ENCODE measurements around the gene AKAP7.
"Not testable (repeated sequence)": the region's sequence is repeated elsewhere in the genome, so short reads cannot be mapped to it uniquely, and the experiment has no call there.

The AKAP7 gene

DNA sequence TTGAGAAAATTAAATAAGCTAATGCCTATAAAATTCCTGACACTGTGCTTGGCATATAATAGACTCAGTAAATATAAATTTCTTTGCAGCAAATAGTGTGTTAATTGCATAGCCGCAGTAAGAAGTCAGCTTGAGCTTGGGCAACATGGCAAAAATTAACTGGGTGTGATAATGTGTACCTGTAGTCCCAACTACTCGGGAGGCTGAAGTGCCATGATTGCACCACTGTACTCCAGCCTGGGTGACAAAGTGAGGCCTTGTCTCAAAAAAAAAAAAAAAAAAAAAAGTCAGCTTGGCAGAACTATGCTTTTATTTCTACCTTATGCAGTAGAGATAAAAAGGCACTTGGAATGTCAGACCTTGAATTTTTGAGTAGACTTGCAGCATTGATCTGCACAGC, 121.8 kb downstream of the AKAP7 start:
- DNase-seq: no peak

DNA sequence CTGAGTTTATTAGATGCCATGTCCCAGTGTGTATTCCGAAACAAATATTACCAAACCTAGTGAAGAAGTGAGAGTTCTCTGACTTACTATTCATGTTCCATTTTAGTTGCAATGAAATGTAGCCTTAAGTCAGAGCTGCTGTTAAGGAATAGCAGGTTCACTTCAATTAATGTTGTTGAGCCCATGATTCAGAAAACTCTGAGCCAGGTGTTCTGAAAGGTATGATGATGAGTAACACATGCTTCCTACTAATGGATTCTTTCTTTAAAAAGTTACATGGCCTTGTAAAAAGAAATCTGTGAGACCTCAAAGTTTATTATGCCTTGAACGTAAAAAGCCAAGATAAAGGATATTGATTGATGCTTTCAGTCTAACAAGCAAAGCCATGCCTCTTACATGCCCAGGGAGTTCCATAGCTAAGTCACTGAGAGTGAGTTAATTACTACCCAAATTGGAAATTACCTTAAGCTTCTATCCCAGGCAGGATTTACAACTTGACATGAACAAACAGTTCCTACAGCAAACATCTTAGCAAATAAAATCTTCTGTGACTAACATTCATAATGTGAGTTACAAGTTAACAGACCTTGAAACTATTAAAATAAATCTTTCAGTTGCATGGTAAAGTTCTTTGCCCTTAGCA, 122.9 kb downstream of the AKAP7 start:
- no peak for DNase-seq

DNA sequence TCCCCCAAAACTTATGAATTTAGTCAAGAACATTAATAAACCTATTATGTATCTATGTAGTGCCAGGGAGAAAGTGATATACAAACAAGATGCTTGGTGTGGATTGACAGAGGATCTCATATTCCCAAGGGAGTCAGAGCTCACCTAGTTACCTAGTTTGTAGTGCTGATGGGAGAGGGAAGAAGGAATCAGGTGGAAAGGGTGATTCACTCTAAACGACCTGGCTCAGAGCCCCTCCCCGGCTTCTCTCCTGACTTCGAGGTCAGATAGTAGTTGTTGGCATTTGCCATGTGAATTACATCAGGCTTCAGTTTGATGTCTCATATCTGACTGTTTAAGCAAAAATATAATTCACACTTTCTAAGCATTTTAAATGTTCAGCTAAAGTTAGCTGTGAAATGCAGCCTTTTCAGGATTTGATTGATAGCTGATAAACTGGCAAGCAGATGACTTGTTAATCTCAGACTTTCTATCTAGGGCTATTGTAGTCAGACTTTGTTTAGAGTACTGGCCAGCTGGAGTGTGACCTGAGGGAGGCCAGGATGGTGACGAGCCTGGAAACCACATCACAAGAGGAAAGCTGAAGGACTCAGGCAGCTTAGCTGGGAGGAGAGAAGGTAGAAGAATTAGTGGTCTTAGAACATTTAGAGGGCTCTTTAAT, 123.7 kb downstream of the AKAP7 start:
- DNase-seq: no peak

DNA sequence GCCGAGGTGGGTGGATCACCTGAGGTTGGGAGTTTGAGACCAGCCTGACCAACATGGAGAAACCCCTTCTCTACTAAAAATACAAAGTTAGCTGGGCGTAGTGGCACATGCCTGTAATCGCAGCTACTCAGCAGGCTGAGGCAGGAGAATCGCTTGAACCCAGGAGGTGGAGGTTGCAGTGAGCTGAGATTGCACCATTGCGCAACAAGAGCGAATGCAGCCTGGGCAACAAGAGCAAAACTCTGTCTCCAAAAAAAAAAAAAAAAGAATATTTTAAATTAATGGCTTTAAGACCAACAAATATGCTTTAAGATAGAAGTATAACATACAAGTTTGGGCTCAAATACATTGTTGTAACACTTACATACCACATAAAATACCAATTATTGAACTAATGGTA, 125.7 kb downstream of the AKAP7 start:
- DNase-seq: not testable (repeated sequence)

DNA sequence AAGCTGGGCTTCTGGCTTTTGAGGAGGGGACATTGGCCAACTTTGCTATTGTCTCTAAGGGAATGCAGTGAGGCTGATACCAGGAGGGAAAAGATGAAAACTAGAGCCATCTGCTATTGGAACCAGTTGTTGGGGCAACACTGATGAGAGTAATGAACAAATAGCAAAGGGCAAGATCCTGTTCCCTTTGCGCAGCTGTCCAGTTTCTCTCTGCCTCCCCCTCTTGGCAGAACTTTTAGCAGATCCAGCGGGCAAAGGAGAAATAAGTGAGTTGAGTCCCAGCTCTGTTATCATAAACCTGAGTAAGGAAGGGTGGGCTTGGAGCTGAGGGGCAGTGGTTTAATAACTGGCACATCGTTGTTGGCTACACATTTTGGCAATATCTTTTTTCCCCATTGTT, 126.8 kb downstream of the AKAP7 start:
- DNase-seq: no peak

DNA sequence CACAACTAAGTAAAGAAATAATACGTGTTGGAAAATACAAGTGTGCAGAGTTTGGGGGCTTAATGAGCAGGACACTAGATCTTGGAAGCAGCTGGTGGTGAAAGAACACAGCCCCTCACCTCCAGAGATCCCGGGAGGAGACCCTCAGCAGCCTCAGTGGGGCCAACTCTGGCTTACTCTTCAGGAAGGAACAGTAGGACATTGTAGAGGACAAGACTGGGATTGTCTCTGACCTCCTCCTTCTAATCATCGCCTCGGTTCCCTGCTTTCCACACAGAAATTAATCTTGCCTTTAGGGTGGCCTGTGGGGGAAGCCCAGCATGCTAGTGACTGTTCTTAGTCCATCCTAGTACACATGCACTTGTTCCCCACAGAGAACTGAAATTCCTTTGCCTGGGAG, 130.7 kb downstream of the AKAP7 start:
- DNase-seq: no peak

DNA sequence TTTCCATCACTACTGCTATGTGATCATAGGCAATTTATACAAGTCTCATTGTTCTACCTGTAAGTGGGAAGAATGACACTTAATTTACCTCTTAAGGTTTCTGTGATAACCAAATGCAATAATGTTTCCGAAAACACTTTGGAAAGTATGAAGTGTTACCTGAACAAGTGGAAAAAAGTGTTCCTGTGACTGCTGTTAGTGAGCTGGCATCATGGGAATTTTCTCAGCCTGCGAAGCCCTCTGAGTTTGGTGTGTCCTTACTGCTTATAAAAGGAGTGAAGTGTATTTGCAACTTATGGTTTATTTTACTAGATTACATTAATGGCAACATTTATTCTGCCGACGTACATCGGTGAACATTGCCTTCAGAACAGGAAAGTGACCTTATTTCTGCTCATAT, 133.0 kb downstream of the AKAP7 start:
- DNase-seq: no peak

DNA sequence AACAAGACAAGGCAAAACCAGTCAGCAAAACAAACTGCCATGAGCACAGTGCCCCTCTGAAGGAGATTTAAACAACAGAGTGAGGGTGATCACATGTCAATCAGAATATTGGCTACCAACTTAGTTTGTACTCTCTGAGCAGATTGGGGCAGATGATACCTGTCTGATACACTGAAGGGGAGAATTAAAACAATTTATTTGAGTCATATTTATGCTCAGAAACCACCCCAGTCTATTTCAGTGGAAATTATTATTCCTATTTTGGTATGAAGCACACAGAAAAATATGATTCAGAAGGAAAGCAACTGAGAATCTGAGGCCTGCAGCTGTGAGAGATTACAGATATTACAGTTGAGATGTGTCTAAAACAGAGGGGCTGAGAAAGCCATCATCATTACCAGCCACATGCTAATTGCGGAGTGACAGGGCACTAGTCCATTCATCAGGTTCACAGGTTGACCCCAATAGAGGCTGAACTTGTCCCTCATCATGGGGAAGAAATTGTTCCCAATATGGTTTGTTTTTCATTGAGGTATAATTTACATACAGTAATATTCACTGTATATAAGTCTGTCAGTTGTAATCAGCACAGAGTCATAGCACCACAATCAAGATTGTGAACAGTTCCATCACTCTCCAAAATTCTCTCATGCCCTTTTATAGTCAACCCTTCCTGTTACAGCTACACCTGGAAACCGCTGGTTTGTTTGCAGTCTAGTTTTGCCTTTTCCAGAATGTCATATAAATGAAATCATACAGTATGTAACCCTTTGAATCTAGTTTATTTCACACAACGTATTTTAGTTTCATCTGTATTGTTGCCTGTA, 134.5 kb downstream of the AKAP7 start:
- DNase-seq: no peak

DNA sequence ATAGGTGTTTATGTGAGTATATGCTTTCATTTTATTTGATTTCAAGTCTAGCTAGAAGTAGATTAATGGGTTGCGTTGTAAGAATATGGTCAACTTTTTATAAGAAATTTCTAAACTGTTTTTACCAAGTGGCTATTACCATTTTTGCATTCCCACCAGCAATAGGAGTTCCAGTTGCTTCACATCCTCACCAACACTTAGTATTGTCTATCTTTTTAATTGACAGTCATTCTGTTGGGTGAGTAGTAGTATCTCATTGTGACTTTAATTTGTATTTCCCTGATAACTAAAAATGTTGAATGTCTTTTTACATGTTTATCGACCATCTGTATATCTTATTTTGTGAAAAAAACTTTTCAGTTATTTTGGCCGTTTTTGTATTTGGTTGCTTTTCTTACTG, 135.3 kb downstream of the AKAP7 start:
- DNase-seq: no peak

DNA sequence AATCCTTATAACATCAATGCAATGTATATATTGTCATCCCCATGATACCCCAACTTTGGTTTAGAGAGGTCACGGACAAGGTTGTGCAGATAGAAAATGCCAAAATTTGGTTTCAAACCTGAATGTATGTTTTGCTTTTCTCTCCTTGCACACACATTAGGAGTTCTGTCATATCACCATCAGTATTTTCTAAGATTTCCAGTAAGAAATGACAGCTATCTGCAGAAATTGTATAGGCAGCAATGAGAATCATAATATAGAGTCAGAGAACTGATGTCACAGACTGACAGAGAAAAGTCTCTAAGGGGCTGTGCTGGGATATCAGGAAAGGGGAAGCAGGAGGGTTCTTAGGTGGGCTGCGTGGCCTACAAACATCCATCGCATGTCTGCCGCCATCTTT, 140.0 kb downstream of the AKAP7 start:
- no peak for DNase-seq

DNA sequence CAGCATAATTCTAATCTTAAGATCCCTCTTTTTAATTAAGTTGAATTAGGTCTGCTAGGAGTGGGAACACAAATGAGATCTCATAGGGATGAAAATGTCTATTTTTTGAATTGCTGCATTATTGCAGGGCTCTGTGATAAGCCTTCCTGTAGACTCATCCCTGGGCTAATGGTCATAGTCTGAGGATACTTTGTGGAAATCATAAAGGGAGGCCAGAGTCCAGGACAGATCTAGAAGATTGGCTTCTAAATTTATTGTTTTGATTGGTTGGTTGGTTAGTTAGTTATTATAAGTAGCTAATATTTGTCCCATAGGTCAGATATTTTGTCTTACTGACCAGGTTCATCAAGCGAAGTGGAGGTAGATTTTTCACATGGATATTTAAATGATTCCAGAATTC, 142.3 kb downstream of the AKAP7 start:
- no peak for DNase-seq

DNA sequence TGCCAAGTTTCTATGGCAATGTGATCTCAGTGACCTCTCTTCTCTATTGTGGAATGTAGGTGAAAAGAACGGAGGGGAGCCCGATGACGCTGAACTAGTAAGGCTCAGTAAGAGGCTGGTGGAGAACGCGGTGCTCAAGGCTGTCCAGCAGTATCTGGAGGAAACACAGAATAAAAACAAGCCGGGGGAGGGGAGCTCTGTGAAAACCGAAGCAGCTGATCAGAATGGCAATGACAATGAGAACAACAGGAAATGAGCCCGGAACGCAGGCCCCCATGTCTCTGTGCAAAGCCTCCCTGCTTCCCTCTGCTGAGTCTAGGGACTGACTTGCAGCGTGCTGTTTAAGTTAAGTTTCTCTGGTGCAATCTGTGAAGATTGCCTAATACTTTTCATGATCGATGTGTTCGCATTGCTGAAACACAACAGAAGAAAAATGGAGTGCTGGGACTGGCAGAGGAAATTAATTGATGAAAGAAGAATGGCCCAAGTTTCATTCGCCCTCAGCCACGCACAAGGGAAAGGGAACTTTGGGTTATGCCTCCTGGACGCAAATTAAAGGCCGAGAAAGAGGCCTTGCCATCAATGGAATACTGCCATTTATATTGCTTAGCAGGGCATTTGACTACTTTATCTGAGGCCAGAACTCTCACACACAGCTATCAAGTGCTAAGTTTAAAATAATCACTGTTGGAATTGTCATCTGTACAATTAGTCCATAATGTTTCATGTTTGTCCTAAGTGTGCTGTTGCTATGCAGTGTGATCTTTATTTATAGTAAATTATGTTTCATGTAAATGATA, 146.4 kb downstream of the AKAP7 start:
- peak; percentile 23 for DNase-seq

DNA sequence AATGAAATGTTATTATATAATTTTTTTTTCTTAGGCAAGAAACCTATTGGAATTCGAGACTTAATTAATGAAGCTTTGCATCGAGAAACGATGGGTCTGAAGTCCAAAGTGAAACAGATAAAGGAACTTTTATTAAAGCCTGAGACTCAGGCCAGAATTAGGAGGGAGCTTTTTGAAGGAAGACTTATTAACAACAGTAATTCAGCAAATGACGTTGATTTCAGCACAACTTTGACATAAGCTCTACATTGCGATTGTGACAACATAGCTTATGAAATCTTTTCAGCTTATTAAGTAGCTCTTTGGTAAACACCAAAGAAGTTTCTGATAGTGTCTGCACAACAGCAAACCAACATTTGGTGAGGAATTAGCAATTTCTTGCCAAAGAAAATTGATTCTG, 147.1 kb downstream of the AKAP7 start:
- DNase-seq: no peak

DNA sequence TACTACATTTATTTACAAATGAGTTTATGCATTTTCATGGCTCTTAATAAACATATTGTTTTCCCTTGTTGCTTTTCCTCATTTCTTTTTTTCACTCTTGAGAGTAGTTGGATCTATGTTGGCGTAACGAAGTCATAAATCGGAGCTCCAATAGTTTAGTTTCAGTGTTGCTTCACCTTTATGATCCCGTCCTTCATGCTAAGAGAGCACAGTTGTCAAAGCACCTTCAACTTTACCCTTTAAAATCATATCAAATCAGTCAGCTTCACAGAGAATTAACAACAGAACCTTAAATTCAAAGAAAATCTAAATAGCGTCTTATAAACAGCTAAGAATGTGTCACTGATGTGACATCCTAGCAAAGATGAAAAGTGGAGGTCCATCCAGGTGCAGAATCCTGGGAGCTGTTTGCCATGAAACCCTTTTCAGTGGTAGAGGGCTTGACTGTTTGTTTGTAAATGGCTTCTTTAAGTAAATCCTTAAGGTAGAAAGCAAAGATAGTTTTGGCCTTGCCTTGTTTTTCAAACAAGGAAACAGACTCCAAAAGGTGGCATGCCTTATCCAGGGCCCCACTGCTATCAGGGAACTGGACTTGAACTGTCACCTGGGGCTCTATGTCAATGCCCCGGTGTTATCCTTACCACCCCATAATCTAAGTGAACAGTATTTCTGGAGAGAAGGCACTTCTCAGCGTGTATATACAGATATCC, 148.4 kb downstream of the AKAP7 start:
- DNase-seq: no peak

DNA sequence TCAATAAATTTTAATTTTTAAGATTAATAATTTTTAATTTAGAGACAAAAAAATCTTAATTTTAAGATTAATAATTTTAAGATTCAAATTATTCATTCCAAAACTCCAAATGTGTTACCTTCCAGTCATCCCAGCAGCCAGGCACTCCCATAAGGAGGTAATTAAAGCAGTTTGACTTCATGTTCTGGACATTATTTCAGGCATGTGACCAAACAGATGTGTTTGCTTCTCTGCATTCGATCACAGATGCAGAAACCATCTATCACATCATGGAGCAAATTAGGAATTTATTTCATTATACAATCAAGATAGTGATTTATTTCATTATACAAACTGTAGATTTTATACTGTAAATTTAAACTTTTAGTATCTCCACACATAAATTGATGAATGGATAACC, 150.3 kb downstream of the AKAP7 start:
- DNase-seq: no peak

DNA sequence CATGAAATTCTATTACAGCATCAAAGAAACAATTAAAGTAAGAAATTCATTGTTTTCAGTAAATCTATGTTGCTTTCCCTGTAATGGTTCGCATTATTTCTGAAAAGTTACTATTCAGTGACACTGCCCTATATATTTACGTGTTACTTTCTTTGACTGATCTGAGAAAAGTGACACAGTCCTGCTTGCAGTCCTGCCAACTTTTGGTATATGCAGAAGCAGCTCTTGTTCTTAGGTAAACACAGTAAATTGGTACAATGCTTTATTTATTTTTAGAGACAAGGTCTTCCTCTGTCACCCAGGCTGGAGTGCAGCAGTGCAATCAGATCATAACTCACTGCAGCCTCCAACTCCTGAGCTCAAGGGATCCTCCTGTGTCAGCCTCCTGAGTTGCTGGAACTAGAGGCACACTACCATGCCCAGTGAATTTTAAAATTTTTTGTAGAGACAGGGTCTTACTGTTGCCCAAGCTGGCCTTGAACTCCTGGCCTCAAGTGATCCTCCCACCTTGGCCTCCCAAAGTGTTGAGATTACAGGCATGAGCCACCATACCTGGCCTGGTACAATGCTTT, 151.3 kb downstream of the AKAP7 start:
- DNase-seq: no peak

DNA sequence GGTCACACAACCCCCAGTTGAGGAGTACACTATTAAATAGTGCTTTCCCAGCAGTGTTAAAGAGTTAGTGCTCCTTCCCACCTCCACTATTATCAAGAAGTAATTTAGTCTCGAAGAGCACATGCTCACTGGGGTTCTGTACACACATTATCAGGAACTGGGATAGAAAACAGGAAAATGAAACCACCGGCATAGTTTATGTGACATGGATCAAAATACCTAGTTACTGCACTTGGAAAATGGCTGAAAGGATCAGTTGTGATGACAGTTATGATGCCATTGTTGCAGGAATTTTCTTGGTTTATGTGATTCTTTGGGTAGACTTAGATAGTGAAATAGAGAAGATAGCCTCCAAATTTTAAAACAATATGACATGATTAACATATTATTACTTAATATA, 152.9 kb downstream of the AKAP7 start:
- no peak for DNase-seq

DNA sequence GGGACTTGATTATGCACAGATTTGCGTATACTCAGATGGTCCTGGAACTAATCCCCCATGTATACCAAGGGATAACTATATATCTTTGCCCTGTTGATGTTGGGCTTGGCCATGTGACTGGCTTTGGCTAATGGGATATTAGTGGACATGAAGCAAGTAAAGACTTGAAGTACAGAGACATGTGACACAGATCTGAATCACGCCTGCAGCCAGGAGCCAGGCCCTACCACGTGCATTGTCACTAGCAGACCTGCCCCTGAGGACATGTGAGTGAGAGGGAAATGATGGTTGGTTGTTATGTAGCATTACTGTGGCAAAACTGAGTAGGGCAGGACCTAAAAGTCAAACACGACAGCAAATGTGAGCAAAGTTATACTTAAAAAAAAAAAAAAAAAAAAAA, 155.7 kb downstream of the AKAP7 start:
- no peak for DNase-seq

DNA sequence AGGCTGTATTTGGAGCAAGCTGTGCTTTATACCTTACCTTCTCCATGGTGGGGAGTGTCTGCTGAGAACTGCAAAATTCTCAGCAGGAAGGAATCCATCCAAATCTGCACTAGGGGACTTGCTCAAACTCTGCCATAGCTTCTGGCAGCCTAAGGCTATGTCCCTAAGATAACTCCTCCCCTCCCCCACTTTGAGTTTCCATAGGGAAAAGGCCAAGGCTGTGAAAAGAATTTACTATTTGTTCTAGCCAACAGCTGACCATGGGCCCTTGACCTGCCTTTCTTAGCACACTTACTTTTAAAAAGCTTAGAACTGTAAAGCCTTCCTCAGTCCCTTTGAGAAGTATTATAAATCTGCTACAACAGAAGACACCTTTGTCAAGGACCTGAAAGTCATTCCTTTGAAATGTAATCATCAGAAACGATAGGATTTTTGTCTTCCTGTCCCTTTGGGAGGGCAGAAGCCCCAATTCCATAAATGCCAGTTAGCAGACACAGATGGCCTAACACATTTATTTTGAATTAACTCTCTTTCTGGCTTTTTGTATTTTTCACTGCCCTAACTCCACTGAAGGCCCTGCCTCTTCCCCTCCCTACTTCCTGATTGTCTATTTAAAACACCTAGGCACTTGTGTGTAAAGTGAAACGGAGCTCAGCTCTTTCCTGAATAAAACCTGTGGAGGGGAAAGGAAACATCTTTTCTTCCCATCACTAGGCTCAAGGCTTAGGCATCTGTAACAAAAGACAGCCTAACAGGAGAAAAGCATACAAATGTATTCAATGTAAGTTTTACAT, 157.1 kb downstream of the AKAP7 start:
- DNase-seq: no peak

DNA sequence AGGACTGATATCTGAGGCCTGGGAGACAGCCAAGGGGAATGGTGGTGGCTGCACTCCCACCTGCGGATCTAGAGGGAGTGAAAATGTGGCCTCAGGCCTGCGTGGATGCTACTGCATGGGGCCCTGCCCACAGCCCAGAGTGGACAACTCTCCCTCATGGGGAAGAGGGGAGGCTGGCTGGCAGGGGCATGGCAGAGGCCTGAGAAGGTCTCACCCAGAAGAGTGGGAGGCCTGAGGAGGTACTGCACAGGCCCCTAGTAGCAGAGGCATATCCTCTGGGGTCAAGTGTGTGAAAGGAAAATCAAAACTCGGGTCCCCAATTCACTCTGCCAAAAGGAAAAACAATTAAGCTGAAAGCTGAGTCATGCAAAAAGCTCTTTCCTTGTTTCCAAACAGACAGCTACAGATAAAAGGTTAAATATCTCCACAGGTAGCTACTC, 158.2 kb downstream of the AKAP7 start:
- no peak for DNase-seq

DNA sequence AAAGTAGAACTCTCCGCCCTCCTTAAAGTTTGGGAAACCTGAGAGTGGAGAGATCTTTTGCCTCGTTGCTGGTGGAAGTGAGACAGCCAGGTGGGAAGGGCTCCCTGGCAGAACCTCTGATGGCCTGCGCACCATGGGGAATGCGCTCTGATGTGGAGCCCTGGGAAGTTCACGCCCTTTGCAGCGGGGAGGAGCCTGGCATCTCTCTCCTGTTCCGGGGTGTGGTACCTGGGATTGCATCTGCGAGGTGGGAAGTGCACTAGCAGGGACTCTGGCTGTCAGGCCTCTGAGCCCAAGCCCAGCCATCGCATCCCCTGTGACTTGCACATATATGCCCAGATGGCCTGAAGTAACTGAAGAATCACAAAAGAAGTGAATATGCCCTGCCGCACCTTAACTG, 159.8 kb downstream of the AKAP7 start:
- DNase-seq: no peak
